CD4-positive, alpha-beta T cell (primary cell): ENCODE measurements around the gene PROSER1. TPM values are rescaled to one million over a fixed set of nuclear protein-coding genes. Genes with fewer than 3 reads are reported as not detected.

Experiments used
- ATAC-seq: fragments of 200-7000 bp; cut with Tn5 transposase; one replicate; pipeline ENCODE4 v1.10.0; 2022; ENCODE audit warnings: mild to moderate bottlenecking; ENCODE audit not compliant: poor library complexity
- CTCF ChIA-PET: fragments of 350-600 bp; sonication (Branson Sonifier 250); formaldehyde crosslinking; loops from one replicate; lab custom pipeline; 2021; ENCODE audit warnings: antibody characterized with exemption, inconsistent platforms; lab: Charles Lee
- POLR2A ChIA-PET: fragments of 350-600 bp; sonication (Branson Sonifier 250); formaldehyde crosslinking; loops from one replicate; lab custom pipeline; 2021; ENCODE audit warnings: antibody characterized with exemption, inconsistent platforms; lab: Charles Lee
- DNase-seq, 14 experiments: peaks; one replicate each; pipeline ENCODE4 v3.0.0-alpha.2; 2013 to 2020; ENCODE audit warnings: mixed read lengths in 2 of 14
- H3K27ac ChIP-seq, 2 donors: one replicate each; pipeline versions ENCODE4 v1.5.1 to v1.7.0; 2013; ENCODE audit warnings: low read length in 2 of 2, low read depth in 1 of 2, mild to moderate bottlenecking in 1 of 2
- H3K27me3 ChIP-seq, 2 experiments: 1 replicate in 1 of 2; 2 replicates in 1 of 2; pipeline versions ENCODE4 v1.6.1 to v1.7.0; 2013; ENCODE audit warnings: low read length in 2 of 2, control low read depth in 1 of 2, mild to moderate bottlenecking in 1 of 2, moderate library complexity in 1 of 2; ENCODE audit not compliant: insufficient read depth in 2 of 2, control insufficient read depth in 1 of 2
- H3K36me3 ChIP-seq: one replicate; pipeline ENCODE4 v1.6.1; 2013; ENCODE audit warnings: low read length, control low read depth; ENCODE audit not compliant: insufficient read depth
- H3K4me1 ChIP-seq: one replicate; pipeline ENCODE4 v1.6.1; 2013; ENCODE audit warnings: low read length, control low read depth; ENCODE audit not compliant: insufficient read depth
- H3K4me3 ChIP-seq: one replicate; pipeline ENCODE4 v1.5.1; 2013; ENCODE audit warnings: mild to moderate bottlenecking, low read length, moderate library complexity
- H3K9me3 ChIP-seq, 2 experiments: 1 replicate in 1 of 2; 2 replicates in 1 of 2; pipeline versions ENCODE4 v1.6.1 to v1.7.0; 2013; ENCODE audit warnings: low read length in 2 of 2, mild to moderate bottlenecking in 2 of 2, control low read depth in 1 of 2, moderate library complexity in 1 of 2; ENCODE audit not compliant: control insufficient read depth in 1 of 2, insufficient read depth in 1 of 2
- H3K27ac Mint-ChIP-seq: one replicate; pipeline ENCODE4 v1.8.0; 2020; ENCODE audit warnings: mixed read lengths
- H3K27me3 Mint-ChIP-seq: one replicate; pipeline ENCODE4 v1.8.0; 2021; ENCODE audit warnings: mixed read lengths
- H3K36me3 Mint-ChIP-seq: one replicate; pipeline ENCODE4 v1.8.0; 2021; ENCODE audit warnings: low read depth, mixed read lengths
- H3K4me1 Mint-ChIP-seq: one replicate; pipeline ENCODE4 v1.8.0; 2021; ENCODE audit warnings: low read depth, mixed read lengths
- H3K4me3 Mint-ChIP-seq: one replicate; pipeline ENCODE4 v1.8.0; 2020; ENCODE audit warnings: mild to moderate bottlenecking, mixed read lengths
- H3K9me3 Mint-ChIP-seq: one replicate; pipeline ENCODE4 v1.8.0; 2020; ENCODE audit warnings: mixed read lengths
- intact Hi-C, 2 experiments: fragments of 100-400 bp; cut with DNase I in 1 of 2; cut with micrococcal nuclease in 1 of 2; formaldehyde crosslinking; loops; one replicate each; pipeline versions ENCODE4 v1.15.1 to v1.9.0; 2023 to 2025; cut with DNase I, micrococcal nuclease
- total RNA-seq, 174 experiments: library from RNA in 2 of 174; stranded (reverse) in 2 of 174; gene quantifications; one replicate each; pipeline ENCODE4 v1.2.3 and lab custom pipeline; 2021 to 2026
- TF ChIP-seq, protein P1 (sequence below): fragments of 200-600 bp; IDR thresholded peaks from one replicate; pipeline ENCODE4 v1.8.0; 2022; ENCODE audit warnings: antibody characterized with exemption, mild to moderate bottlenecking

Gene PROSER1
- total RNA-seq, 2 experiments from 2014 or later, result 29.3 to 35.3 TPM

- Histone ChIP-seq H3K4me3 (no peak overlapping the region), H3K27me3 (no peaks in the 10 kb centered on the region), H3K9me3 (no peaks in the 10 kb centered on the region), H3K36me3 (peaks cover 76% of the 10 kb centered on the region), H3K27ac (no peak overlapping the region), H3K4me1 (no peaks in the 10 kb centered on the region)
- Mint-ChIP-seq H3K4me1 (no peaks in the 10 kb centered on the region), H3K27ac (no peak overlapping the region), H3K27me3 (no peaks in the 10 kb centered on the region), H3K9me3 (no peaks in the 10 kb centered on the region), H3K36me3 (peaks cover 86% of the 10 kb centered on the region), H3K4me3 (no peak overlapping the region)
- TF ChIP-seq, protein P1, sequence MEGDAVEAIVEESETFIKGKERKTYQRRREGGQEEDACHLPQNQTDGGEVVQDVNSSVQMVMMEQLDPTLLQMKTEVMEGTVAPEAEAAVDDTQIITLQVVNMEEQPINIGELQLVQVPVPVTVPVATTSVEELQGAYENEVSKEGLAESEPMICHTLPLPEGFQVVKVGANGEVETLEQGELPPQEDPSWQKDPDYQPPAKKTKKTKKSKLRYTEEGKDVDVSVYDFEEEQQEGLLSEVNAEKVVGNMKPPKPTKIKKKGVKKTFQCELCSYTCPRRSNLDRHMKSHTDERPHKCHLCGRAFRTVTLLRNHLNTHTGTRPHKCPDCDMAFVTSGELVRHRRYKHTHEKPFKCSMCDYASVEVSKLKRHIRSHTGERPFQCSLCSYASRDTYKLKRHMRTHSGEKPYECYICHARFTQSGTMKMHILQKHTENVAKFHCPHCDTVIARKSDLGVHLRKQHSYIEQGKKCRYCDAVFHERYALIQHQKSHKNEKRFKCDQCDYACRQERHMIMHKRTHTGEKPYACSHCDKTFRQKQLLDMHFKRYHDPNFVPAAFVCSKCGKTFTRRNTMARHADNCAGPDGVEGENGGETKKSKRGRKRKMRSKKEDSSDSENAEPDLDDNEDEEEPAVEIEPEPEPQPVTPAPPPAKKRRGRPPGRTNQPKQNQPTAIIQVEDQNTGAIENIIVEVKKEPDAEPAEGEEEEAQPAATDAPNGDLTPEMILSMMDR, result no peak
- ATAC-seq (no peak), DNase-seq (no peak)
- intact Hi-C loops, result no loop called here
- ChIA-PET POLR2A (no interaction called here), CTCF (interaction anchor here (0.6 kb wide), 1 partner anchor 358 kb away, joined by 3 read pairs; no protein-coding TSS in a partner anchor)
Measured at GRCh38 chr13:39023761-39024160, 14.1 kb downstream of the PROSER1 start.

DNA sequence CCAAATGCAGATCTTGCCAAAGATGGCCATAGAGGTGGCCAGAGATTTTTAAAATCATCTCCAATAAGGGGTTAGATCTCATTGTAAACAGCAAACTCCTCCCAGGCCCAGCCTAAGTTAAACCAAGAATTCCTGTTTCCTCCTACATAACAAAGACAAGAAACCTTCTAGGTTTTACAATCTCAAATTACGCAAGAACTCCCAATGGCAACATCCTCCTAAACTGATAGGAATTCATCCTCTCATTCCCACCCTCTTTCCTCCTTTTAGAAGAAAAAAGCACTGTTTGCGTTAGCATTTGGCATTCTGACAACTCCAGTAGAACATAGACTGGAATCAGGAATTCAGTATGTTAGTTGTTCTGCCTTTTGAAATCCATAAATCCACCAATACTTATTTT lies 14.6 kb downstream of the PROSER1 start:
- no peaks in the 10 kb centered on the region for H3K27me3 ChIP-seq
- Mint-ChIP-seq H3K27ac (no peak overlapping the region), H3K27me3 (no peaks in the 10 kb centered on the region), H3K4me1 (no peaks in the 10 kb centered on the region), H3K36me3 (peaks cover 91% of the 10 kb centered on the region), H3K9me3 (no peaks in the 10 kb centered on the region), H3K4me3 (no peak overlapping the region)
- ATAC-seq (no peak), DNase-seq (no peak)
- H3K36me3 ChIP-seq, result peaks cover 72% of the 10 kb centered on the region
- no peaks in the 10 kb centered on the region for H3K9me3 ChIP-seq
- no peaks in the 10 kb centered on the region for H3K4me1 ChIP-seq
- H3K4me3 ChIP-seq, result no peak overlapping the region
- intact Hi-C loops, result no loop called here
- H3K27ac ChIP-seq, result no peak overlapping the region
- POLR2A ChIA-PET, result no interaction called here
- CTCF ChIA-PET, result interaction anchor here (0.6 kb wide), 1 partner anchor 358 kb away, joined by 3 read pairs; no protein-coding TSS in a partner anchor
- TF ChIP-seq, protein P1, result no peak

- no peak overlapping the region for H3K27ac Mint-ChIP-seq
Measured at GRCh38 chr13:39020853-39021462, 16.9 kb downstream of the PROSER1 start.

More at GRCh38 chr13:39020853-39021462, 16.9 kb downstream of the PROSER1 start:
- H3K4me1 ChIP-seq, result no peaks in the 10 kb centered on the region
- no peak for ATAC-seq
- Mint-ChIP-seq H3K4me1 (no peaks in the 10 kb centered on the region), H3K27me3 (no peaks in the 10 kb centered on the region), H3K36me3 (peaks cover 88% of the 10 kb centered on the region), H3K4me3 (no peak overlapping the region), H3K9me3 (no peaks in the 10 kb centered on the region)
- no peaks in the 10 kb centered on the region for H3K9me3 ChIP-seq
- H3K27me3 ChIP-seq, result no peaks in the 10 kb centered on the region
- TF ChIP-seq, protein P1, result no peak
- ChIA-PET POLR2A (no interaction called here), CTCF (no interaction called here)
- no peak overlapping the region for H3K27ac ChIP-seq
- H3K36me3 ChIP-seq, result peaks cover 72% of the 10 kb centered on the region
- intact Hi-C loops, result no loop called here
- H3K4me3 ChIP-seq, result no peak overlapping the region
- no peak for DNase-seq
